GM12864 (cell line): ENCODE measurements around the gene HES5.

Experiments used
- DNase-seq: peaks from one replicate; pipeline ENCODE4 v3.0.0-alpha.2; 2011; ENCODE audit warnings: low read depth
- H3K4me3 ChIP-seq: 2 replicates; pipeline ENCODE4 v1.5.1; 2011; ENCODE audit warnings: mild to moderate bottlenecking, low read depth, low read length, control low read depth
- TF ChIP-seq, protein P1 (sequence below): IDR thresholded peaks from 2 replicates; pipeline ENCODE4 v1.5.1; 2011; ENCODE audit warnings: low read depth, mild to moderate bottlenecking, moderate library complexity, low read length, control low read depth, inconsistent platforms; ENCODE audit errors: missing control alignments

HES5 gene

GRCh38 chr1:2538376-2538775 lies 8.3 kb upstream of the HES5 start:
- no peak overlapping the region for H3K4me3 ChIP-seq
- TF ChIP-seq, protein P1, sequence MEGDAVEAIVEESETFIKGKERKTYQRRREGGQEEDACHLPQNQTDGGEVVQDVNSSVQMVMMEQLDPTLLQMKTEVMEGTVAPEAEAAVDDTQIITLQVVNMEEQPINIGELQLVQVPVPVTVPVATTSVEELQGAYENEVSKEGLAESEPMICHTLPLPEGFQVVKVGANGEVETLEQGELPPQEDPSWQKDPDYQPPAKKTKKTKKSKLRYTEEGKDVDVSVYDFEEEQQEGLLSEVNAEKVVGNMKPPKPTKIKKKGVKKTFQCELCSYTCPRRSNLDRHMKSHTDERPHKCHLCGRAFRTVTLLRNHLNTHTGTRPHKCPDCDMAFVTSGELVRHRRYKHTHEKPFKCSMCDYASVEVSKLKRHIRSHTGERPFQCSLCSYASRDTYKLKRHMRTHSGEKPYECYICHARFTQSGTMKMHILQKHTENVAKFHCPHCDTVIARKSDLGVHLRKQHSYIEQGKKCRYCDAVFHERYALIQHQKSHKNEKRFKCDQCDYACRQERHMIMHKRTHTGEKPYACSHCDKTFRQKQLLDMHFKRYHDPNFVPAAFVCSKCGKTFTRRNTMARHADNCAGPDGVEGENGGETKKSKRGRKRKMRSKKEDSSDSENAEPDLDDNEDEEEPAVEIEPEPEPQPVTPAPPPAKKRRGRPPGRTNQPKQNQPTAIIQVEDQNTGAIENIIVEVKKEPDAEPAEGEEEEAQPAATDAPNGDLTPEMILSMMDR, result no peak
- no peak for DNase-seq

- TF ChIP-seq, protein P1, result no peak
- DNase-seq, result no peak
- H3K4me3 ChIP-seq, result no peak overlapping the region
Measured at GRCh38 chr1:2537784-2538115, 7.7 kb upstream of the HES5 start.

- DNase-seq, result no peak
- TF ChIP-seq, protein P1, result no peak
- H3K4me3 ChIP-seq, result no peak overlapping the region
Measured at GRCh38 chr1:2535981-2536380, 5.9 kb upstream of the HES5 start.

- DNase-seq, result no peak
- TF ChIP-seq, protein P1, result no peak
- no peak overlapping the region for H3K4me3 ChIP-seq
Measured at GRCh38 chr1:2535455-2535854, 5.4 kb upstream of the HES5 start.

DNA sequence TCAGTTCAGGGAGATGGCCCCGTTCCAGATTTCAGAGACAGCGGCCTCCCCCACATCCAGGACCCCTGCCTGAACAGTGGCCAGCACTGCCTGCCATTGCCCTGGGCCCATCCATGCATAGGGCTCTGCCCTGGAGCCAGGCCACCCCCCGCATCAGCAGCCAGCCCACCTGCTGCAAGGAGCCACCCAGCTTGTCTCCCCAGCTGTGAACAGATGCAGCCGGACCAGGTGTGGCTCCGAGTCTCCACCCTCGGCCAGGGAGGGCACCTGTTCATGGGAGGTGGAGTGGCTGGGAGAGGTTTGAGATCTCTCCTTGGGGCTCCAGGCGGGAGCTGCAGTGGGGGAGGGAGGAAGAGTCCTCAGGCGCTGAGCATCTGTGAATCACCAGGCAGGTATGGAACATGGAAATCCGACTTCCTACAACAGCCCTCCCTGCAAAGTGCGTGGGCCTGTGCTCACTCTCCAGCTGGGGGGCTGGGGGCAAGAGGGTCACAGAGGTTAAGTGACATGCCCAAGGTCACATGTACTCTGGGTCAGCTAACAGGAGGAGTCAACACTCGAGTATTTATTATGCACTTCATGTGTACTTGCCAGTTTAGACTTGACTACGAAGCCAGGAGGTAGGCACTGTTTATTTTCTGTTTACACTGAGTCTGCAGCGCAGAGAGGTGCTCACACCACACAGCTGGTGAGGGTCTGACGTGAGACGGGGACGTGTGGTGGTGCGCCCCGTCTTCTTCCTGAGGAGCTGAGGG lies 4.8 kb upstream of the HES5 start:
- no peak overlapping the region for H3K4me3 ChIP-seq
- DNase-seq, result no peak
- TF ChIP-seq, protein P1, result no peak

GRCh38 chr1:2534315-2534686 lies 4.2 kb upstream of the HES5 start:
- no peak overlapping the region for H3K4me3 ChIP-seq
- no peak for DNase-seq
- TF ChIP-seq, protein P1, result no peak

DNA sequence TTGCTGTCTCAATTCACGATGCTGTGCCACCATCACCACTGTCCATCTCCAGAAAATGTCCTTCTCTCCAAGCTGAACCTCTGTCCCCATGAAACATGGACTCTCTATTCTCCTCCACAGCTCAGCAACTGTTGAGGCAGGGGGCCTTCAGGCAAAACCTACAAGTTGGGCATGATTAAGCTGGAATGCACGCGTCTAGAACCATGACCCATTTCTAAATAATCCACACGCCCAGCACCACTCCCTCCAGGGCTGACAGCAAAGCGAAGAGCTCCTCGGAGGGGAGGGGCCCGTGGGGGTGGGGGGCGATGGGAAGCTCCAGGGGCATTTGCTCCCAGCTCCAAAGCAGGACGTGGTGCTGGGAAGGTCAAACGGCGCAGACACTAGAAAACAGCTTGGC lies 3.3 kb upstream of the HES5 start:
- no peak for DNase-seq
- TF ChIP-seq, protein P1, result no peak
- no peak overlapping the region for H3K4me3 ChIP-seq
